Neural cell (in vitro differentiated cells): ENCODE results near the gene CPSF2. TPM values are rescaled to one million over a fixed set of nuclear protein-coding genes. Genes with fewer than 3 reads are reported as not detected.

ENCODE experiments used
- H2AFZ ChIP-seq: fragments of 200-600, 300-800 bp; sonication (generic), shearing (Covaris generic); 2 replicates; pipeline ENCODE4 v1.6.0; 2014; ENCODE audit warnings: low read depth, mild to moderate bottlenecking, antibody characterized with exemption, low read length, moderate library complexity
- H3F3A ChIP-seq: fragments of 200-600 bp; shearing (Covaris generic); 2 replicates; pipeline ENCODE4 v1.6.1; 2016; ENCODE audit warnings: mild to moderate bottlenecking, moderate library complexity, mixed read lengths, antibody characterized with exemption, low read length; ENCODE audit not compliant: insufficient read depth, poor library complexity, severe bottlenecking
- H3K27ac ChIP-seq: fragments of 200-600, 300-800 bp; sonication (generic), shearing (Covaris generic); 2 replicates; pipeline ENCODE4 v1.5.1; 2014; ENCODE audit warnings: mild to moderate bottlenecking, low read length, moderate library complexity
- H3K27me3 ChIP-seq: fragments of 300-800, 200-600 bp; sonication (generic), shearing (Covaris generic); 2 replicates; pipeline ENCODE4 v1.6.0; 2014; ENCODE audit warnings: mild to moderate bottlenecking, low read depth, low read length, moderate library complexity; ENCODE audit not compliant: insufficient read depth
- H3K36me3 ChIP-seq: fragments of 300-800, 200-600 bp; sonication (generic), shearing (Covaris generic); 2 replicates; pipeline ENCODE4 v1.5.1; 2014; ENCODE audit warnings: mild to moderate bottlenecking, antibody characterized with exemption, low read length, moderate library complexity; ENCODE audit not compliant: insufficient read depth
- H3K4me2 ChIP-seq: fragments of 300-800, 200-600 bp; sonication (generic), shearing (Covaris generic); 2 replicates; pipeline ENCODE4 v1.6.0; 2014; ENCODE audit warnings: mild to moderate bottlenecking, low read length
- H3K4me3 ChIP-seq: fragments of 300-800, 200-600 bp; sonication (generic), shearing (Covaris generic); 2 replicates; pipeline ENCODE4 v1.5.1; 2014; ENCODE audit warnings: mild to moderate bottlenecking, low read length, moderate library complexity
- H3K79me2 ChIP-seq: fragments of 200-600 bp; shearing (Covaris generic); replicated peaks from 2 replicates; pipeline ENCODE4 v1.6.0; 2014; ENCODE audit warnings: mild to moderate bottlenecking, low read length, moderate library complexity; ENCODE audit not compliant: insufficient read depth
- H3K9ac ChIP-seq: fragments of 300-800, 200-600 bp; sonication (generic), shearing (Covaris generic); 2 replicates; pipeline ENCODE4 v1.6.1; 2016; ENCODE audit warnings: mild to moderate bottlenecking, low read length, mixed read lengths
- H3K9me2 ChIP-seq: fragments of 200-600 bp; shearing (Covaris generic); 2 replicates; pipeline ENCODE4 v1.6.1; 2016; ENCODE audit warnings: mild to moderate bottlenecking, low read length, mixed read lengths; ENCODE audit not compliant: insufficient read depth
- H3K9me3 ChIP-seq: fragments of 200-600, 300-800 bp; sonication (generic), shearing (Covaris generic); 2 replicates; pipeline ENCODE4 v1.6.1; 2016; ENCODE audit warnings: mild to moderate bottlenecking, mixed run types, low read length, moderate library complexity, mixed read lengths
- H4K20me1 ChIP-seq: fragments of 200-600 bp; shearing (Covaris generic); 2 replicates; pipeline ENCODE4 v1.6.1; 2016; ENCODE audit warnings: mild to moderate bottlenecking, mixed run types; ENCODE audit not compliant: insufficient read depth
- CTCF ChIP-seq: fragments of 450-650 bp; IDR thresholded peaks from 2 replicates; pipeline ENCODE4 v1.5.1; 2014; ENCODE audit warnings: antibody characterized with exemption, mild to moderate bottlenecking, moderate library complexity; ENCODE audit not compliant: poor library complexity, severe bottlenecking
- EP300 ChIP-seq: fragments of 450-650 bp; conservative IDR thresholded peaks from 2 replicates; pipeline ENCODE4 v1.6.1; 2014; ENCODE audit warnings: antibody characterized with exemption, mild to moderate bottlenecking, moderate library complexity; ENCODE audit not compliant: poor library complexity, severe bottlenecking
- EZH2 ChIP-seq: fragments of 200-600, 300-800 bp; shearing (Covaris generic), sonication (generic); IDR thresholded peaks from 2 replicates; pipeline ENCODE4 v1.6.1; 2014; ENCODE audit warnings: antibody characterized with exemption, low read length, borderline replicate concordance, mild to moderate bottlenecking; ENCODE audit not compliant: insufficient read depth, poor library complexity, severe bottlenecking
- MXI1 ChIP-seq: fragments of 450-650 bp; conservative IDR thresholded peaks from 2 replicates; pipeline ENCODE4 v1.6.1; 2014; ENCODE audit warnings: antibody characterized with exemption, mild to moderate bottlenecking; ENCODE audit not compliant: poor library complexity, severe bottlenecking
- POLR2AphosphoS5 ChIP-seq: IDR thresholded peaks from 2 replicates; pipeline ENCODE4 v1.6.1; 2012
- RAD21 ChIP-seq: fragments of 450-650 bp; conservative IDR thresholded peaks from 2 replicates; pipeline ENCODE4 v1.6.1; 2014; ENCODE audit warnings: antibody characterized with exemption, mild to moderate bottlenecking, moderate library complexity
- REST ChIP-seq: IDR thresholded peaks from 2 replicates; pipeline ENCODE4 v1.6.1; 2012; ENCODE audit warnings: borderline replicate concordance
- SMC3 ChIP-seq: fragments of 450-650 bp; conservative IDR thresholded peaks from 2 replicates; pipeline ENCODE4 v1.6.1; 2014; ENCODE audit warnings: antibody characterized with exemption, mild to moderate bottlenecking, moderate library complexity; ENCODE audit not compliant: poor library complexity
- TAF1 ChIP-seq: IDR thresholded peaks from 2 replicates; pipeline ENCODE4 v1.6.1; 2012; ENCODE audit warnings: low read depth
- polyA plus RNA-seq: library from polyadenylated mRNA; depleted of rRNA; stranded (reverse); fragments of >200 nt; gene quantifications from 2 replicates; pipeline ENCODE4 v1.2.3, GENCODE V29; 2014

The CPSF2 gene
- polyA plus RNA-seq, 1 donor from 2014 or later: 18.5 TPM

GRCh38 chr14:92108345-92109254 lies 13.2 kb upstream of the CPSF2 start:
- no peak overlapping the region for H3K27ac ChIP-seq

More at GRCh38 chr14:92108345-92109254, 13.2 kb upstream of the CPSF2 start:
- Histone ChIP-seq H3K4me2 (no peak overlapping the region), H3K9me3 (no peaks in the 10 kb centered on the region), H3K36me3 (no peaks in the 10 kb centered on the region), H4K20me1 (no peaks in the 10 kb centered on the region), H3K4me3 (no peak overlapping the region), H3K9ac (no peak overlapping the region), H3K79me2 (peaks cover 26% of the 10 kb centered on the region), H3K9me2 (no peaks in the 10 kb centered on the region), H3F3A (no peaks in the 10 kb centered on the region), H3K27me3 (no peaks in the 10 kb centered on the region), H2AFZ (no peak overlapping the region)
- TF ChIP-seq POLR2AphosphoS5: no peak
- no peak for TF ChIP-seq RAD21
- no peak for TF ChIP-seq SMC3
- no peak for TF ChIP-seq EZH2
- no peak for TF ChIP-seq TAF1
- TF ChIP-seq EP300: no peak
- no peak for TF ChIP-seq MXI1
- TF ChIP-seq REST: no peak
- no peak for TF ChIP-seq CTCF
